HepG2 (cell line): Measurements from ENCODE around the gene GSS. TPM values are rescaled to one million over a fixed set of nuclear protein-coding genes. Genes with fewer than 3 reads are reported as not detected.

ENCODE experiments used
- ATAC-seq: fragments of 200-7000 bp; cut with Tn5 transposase; 3 replicates; pipeline ENCODE4 v1.9.1; 2020; ENCODE audit warnings: mild to moderate bottlenecking, moderate library complexity
- BruUV-seq: library from RNA; stranded (reverse); fragments of 400-500 nt; replicated peaks from 2 replicates; lab custom pipeline; 2021; lab: Mats Ljungman, UMichigan
- CTCF ChIA-PET: fragments of 300-600 bp; formaldehyde crosslinking; extraction: SDS; loops from one replicate; lab custom pipeline; 2021; ENCODE audit warnings: low total read pairs, inconsistent platforms, low intra/inter-chr PET ratio; lab: Yijun Ruan, JAX
- POLR2A ChIA-PET: fragments of 350-600 bp; sonication (Branson Sonifier 250); formaldehyde crosslinking; loops from one replicate; lab custom pipeline; 2020; ENCODE audit warnings: antibody characterized with exemption, inconsistent platforms; lab: Yijun Ruan, JAX
- DNase-seq: peaks from one replicate; pipeline ENCODE4 v3.0.0-alpha.2; 2015; ENCODE audit warnings: low spot score
- FAIRE-seq: peaks from 3 replicates; lab custom pipeline; 2011; peaks lifted over from hg19 to GRCh38; lab: Jason Lieb, UNC
- H2AFZ ChIP-seq: one replicate; pipeline ENCODE4 v1.6.1; 2011; ENCODE audit warnings: low read length, inconsistent platforms
- H3K27ac ChIP-seq: fragments of 300-600 bp; 3 replicates; pipeline ENCODE4 v1.8.0; 2011; ENCODE audit warnings: mixed run types, mild to moderate bottlenecking, mixed read lengths, low read length, inconsistent platforms; ENCODE audit not compliant: insufficient read depth; ENCODE audit errors: extremely low read length
- H3K27me3 ChIP-seq, 2 experiments: fragments of 200-600 bp in 1 of 2; 2 replicates in 1 of 2; 3 replicates in 1 of 2; pipeline versions ENCODE4 v1.6.0 to v1.8.0; 2011; ENCODE audit warnings: low read length in 2 of 2, mild to moderate bottlenecking in 2 of 2, moderate library complexity in 2 of 2, inconsistent platforms in 1 of 2; ENCODE audit not compliant: insufficient read depth in 2 of 2, control insufficient read depth in 1 of 2
- H3K36me3 ChIP-seq, 2 experiments: fragments of 200-600 bp in 1 of 2; replicated peaks in 1 of 2; 2 replicates in 1 of 2; 3 replicates in 1 of 2; pipeline versions ENCODE4 v1.5.1 to v1.8.0; 2011; ENCODE audit warnings: low read length in 2 of 2, inconsistent platforms in 1 of 2; ENCODE audit not compliant: insufficient read depth in 2 of 2, control insufficient read depth in 1 of 2
- H3K4me1 ChIP-seq: 2 replicates; pipeline ENCODE4 v1.5.1; 2012; ENCODE audit warnings: low read length, inconsistent platforms; ENCODE audit not compliant: insufficient read depth
- H3K4me2 ChIP-seq: 2 replicates; pipeline ENCODE4 v1.6.0; 2011; ENCODE audit warnings: low read depth, low read length, inconsistent platforms
- H3K4me3 ChIP-seq, 3 experiments: fragments of 200-600 bp in 1 of 3; sonication (generic), shearing (Covaris generic) in 1 of 3; replicated peaks in 1 of 3; 2 replicates each; pipeline ENCODE4 v1.5.1; 2011 to 2016; ENCODE audit warnings: low read length in 3 of 3, inconsistent platforms in 2 of 3, low read depth in 2 of 3, mild to moderate bottlenecking in 2 of 3, control low read depth in 1 of 3, mixed read lengths in 1 of 3; ENCODE audit not compliant: insufficient read depth in 1 of 3
- H3K79me2 ChIP-seq: one replicate; pipeline ENCODE4 v1.6.1; 2011; ENCODE audit warnings: low read length, inconsistent platforms; ENCODE audit not compliant: insufficient read depth
- H3K9ac ChIP-seq: 2 replicates; pipeline ENCODE4 v1.6.0; 2011; ENCODE audit warnings: mild to moderate bottlenecking, low read depth, low read length, inconsistent platforms; ENCODE audit not compliant: insufficient read depth
- H3K9me3 ChIP-seq: 2 replicates; pipeline ENCODE4 v1.5.1; 2012; ENCODE audit warnings: mild to moderate bottlenecking, low read length
- H4K20me1 ChIP-seq: 2 replicates; pipeline ENCODE4 v1.6.0; 2011; ENCODE audit warnings: inconsistent platforms, mild to moderate bottlenecking, low read length, moderate library complexity; ENCODE audit not compliant: insufficient read depth
- CREB1 ChIP-seq, 2 experiments: fragments of 450-650 bp in 1 of 2; IDR thresholded peaks; 2 replicates each; pipeline ENCODE4 v1.6.1; 2016 to 2017; ENCODE audit warnings: control low read depth in 1 of 2, mild to moderate bottlenecking in 1 of 2, missing compliant biosample characterization in 1 of 2, missing genetic modification characterization in 1 of 2
- EED ChIP-seq: sonication (generic); formaldehyde crosslinking; IDR thresholded peaks from 2 replicates; pipeline ENCODE4 v1.5.0; 2020; ENCODE audit warnings: mild to moderate bottlenecking, missing genetic modification reagents
- GZF1 ChIP-seq: sonication (generic); formaldehyde crosslinking; IDR thresholded peaks from 2 replicates; pipeline ENCODE4 v1.5.1; 2020; ENCODE audit warnings: mild to moderate bottlenecking, missing genetic modification reagents
- KMT2A ChIP-seq: sonication (generic); formaldehyde crosslinking; IDR thresholded peaks from 2 replicates; pipeline ENCODE4 v1.4.0; 2020; ENCODE audit warnings: missing genetic modification reagents
- MYC ChIP-seq: sonication (generic); formaldehyde crosslinking; IDR thresholded peaks from 2 replicates; pipeline ENCODE4 v1.9.0; 2021; ENCODE audit warnings: missing genetic modification reagents, borderline replicate concordance
- ONECUT2 ChIP-seq: sonication (generic); formaldehyde crosslinking; IDR thresholded peaks from 2 replicates; pipeline ENCODE4 v1.4.0; 2020; ENCODE audit warnings: missing genetic modification reagents
- POLR2A ChIP-seq, 2 experiments: IDR thresholded peaks; 2 replicates each; pipeline ENCODE4 v1.6.1; 2011; ENCODE audit warnings: low read depth in 2 of 2, low read length in 2 of 2, mild to moderate bottlenecking in 1 of 2, moderate library complexity in 1 of 2; ENCODE audit not compliant: insufficient read depth in 1 of 2
- SCMH1 ChIP-seq: sonication (generic); formaldehyde crosslinking; IDR thresholded peaks from 2 replicates; pipeline ENCODE4 v1.9.0; 2021; ENCODE audit warnings: missing genetic modification reagents, mild to moderate bottlenecking, borderline replicate concordance
- TBX2 ChIP-seq: sonication (generic); formaldehyde crosslinking; IDR thresholded peaks from 2 replicates; pipeline ENCODE4 v1.5.0; 2020; ENCODE audit warnings: missing genetic modification reagents, mild to moderate bottlenecking, borderline replicate concordance
- TOPORS ChIP-seq: sonication (generic); formaldehyde crosslinking; IDR thresholded peaks from 2 replicates; pipeline ENCODE4 v1.8.0; 2023; ENCODE audit warnings: mild to moderate bottlenecking, missing genetic modification reagents
- U2AF2 ChIP-seq: fragments of 200-400 bp; formaldehyde crosslinking; IDR thresholded peaks from 2 replicates; pipeline ENCODE4 v1.6.1; 2017; ENCODE audit warnings: low read depth, mild to moderate bottlenecking, low read length
- ZNF121 ChIP-seq: sonication (generic); formaldehyde crosslinking; IDR thresholded peaks from 2 replicates; pipeline ENCODE4 v1.5.0; 2020; ENCODE audit warnings: mild to moderate bottlenecking, missing genetic modification reagents
- ZNF136 ChIP-seq: sonication (generic); formaldehyde crosslinking; IDR thresholded peaks from 2 replicates; pipeline ENCODE4 v1.8.1; 2022; ENCODE audit warnings: low read depth, mild to moderate bottlenecking, moderate library complexity, missing genetic modification reagents
- ZNF543 ChIP-seq: sonication (generic); formaldehyde crosslinking; IDR thresholded peaks from 2 replicates; pipeline ENCODE4 v1.4.0; 2020; ENCODE audit warnings: mild to moderate bottlenecking, missing genetic modification reagents
- ZNF550 ChIP-seq: sonication (generic); formaldehyde crosslinking; IDR thresholded peaks from 2 replicates; pipeline ENCODE4 v1.4.0; 2020; ENCODE audit warnings: mild to moderate bottlenecking, missing genetic modification reagents, borderline replicate concordance
- ZNF614 ChIP-seq: IDR thresholded peaks from 2 replicates; pipeline ENCODE4 v1.6.1; 2018; ENCODE audit warnings: missing biosample characterization, missing genetic modification reagents, inconsistent platforms, borderline replicate concordance
- ZNF674 ChIP-seq: sonication (generic); formaldehyde crosslinking; IDR thresholded peaks from 2 replicates; pipeline ENCODE4 v1.5.0; 2020; ENCODE audit warnings: low read depth, mild to moderate bottlenecking, missing genetic modification reagents
- WGBS: methylation state at CpG from one replicate; pipeline ENCODE4 v1.1.6; 2017; ENCODE audit warnings: low lambda C conversion rate; 5-methylcytosine and 5-hydroxymethylcytosine counted together
- in situ Hi-C: cut with HindIII; loops from 2 replicates; pipeline ENCODE4 v1.10.0; 2017; ENCODE audit warnings: low pct_unique_long_range_greater_than_20kb; ENCODE audit not compliant: extremely low pct_ligation_motif_present
- intact Hi-C: fragments of 100-400 bp; cut with micrococcal nuclease; formaldehyde crosslinking; loops from one replicate; pipeline ENCODE4 v1.10.0; 2022; ENCODE audit not compliant: unreplicated experiment
- polyA plus RNA-seq, 8 experiments: library from polyadenylated mRNA; depleted of rRNA in 3 of 8; stranded (reverse) in 7 of 8; unstranded in 1 of 8; fragments of >200 nt; fragmentation: Illumina TruSeq in 4 of 8; extraction: Trizol in 4 of 8; gene quantifications; 2 replicates each; pipeline versions ENCODE4 v1.2.1 to v1.2.3, GENCODE V29; 2011 to 2016; ENCODE audit warnings: low read depth in 4 of 8, missing spikeins in 1 of 8, mixed read lengths in 1 of 8; ENCODE audit not compliant: insufficient read depth in 1 of 8
- total RNA-seq, 5 experiments: library from RNA; depleted of rRNA; stranded (reverse); fragments of >200 nt; fragmentation: Illumina TruSeq; extraction: Trizol; gene quantifications; 2 replicates each; pipeline ENCODE4 v1.2.3, GENCODE V29; 2016; ENCODE audit warnings: low read depth in 1 of 5
- TF ChIP-seq, protein P1 (sequence below): sonication (generic); formaldehyde crosslinking; IDR thresholded peaks from 2 replicates; pipeline ENCODE4 v1.4.0; 2020; ENCODE audit warnings: missing genetic modification reagents, mild to moderate bottlenecking, borderline replicate concordance

GSS gene
- total and polyA plus RNA-seq, 2 of the 13 experiments (the other 11 are each of a cell fraction or from before 2014, with no cell fraction given) = 80.1 to 102 TPM

DNA sequence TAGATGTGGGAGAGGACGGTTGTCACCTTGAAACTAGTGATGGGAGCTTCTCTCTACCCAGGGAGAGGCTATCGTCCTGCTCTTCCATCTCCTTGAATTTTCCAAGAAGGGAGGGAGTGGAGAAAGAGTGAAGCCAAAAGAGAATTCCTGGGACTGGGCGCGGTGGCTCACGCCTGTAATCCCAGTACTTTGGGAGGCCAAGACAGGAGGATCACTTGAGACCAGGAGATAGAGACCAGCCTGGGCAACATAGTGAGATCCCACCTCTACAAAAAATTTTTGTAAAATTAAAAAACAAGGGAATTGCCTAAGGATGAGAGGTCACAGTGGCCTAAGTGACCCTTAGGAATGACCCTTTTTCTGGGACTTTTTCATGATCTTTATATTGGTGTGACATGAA lies 8.9 kb upstream of the GSS start:
- in situ Hi-C loops = no loop called here

DNA sequence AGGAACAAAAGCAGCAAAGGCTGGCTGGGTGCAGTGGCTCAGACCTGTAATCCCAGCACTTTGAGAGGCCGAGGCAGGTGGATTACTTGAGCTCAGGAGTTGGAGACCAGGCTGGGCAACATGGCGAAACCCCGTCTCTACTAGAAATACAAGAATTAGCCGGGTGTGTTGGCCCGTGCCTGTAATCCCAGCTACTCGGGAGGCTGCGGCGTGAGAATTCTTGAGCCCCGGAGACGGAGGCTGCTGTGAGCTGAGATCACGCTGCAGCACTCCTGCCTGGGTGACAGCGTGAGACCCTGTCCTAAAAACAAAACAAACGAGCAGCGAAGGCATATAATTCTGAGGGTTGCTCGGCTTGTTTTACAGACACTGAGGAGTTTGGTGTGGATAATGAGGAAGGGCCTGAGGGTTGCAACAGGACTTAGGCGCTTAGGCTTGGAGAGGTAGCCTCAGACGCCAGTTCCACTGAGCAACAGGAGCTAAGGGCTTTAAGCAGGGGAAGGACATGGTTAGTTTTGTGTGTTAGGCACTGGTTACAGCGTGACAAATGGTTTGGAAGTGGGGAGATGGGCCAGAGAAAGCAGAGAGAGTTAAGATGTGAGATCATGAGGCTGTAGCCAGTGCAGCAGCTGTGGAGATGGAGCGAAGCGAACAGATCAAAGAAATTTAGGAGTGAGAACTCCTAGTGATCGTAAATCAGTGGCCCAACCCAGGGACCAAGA lies 1.3 kb upstream of the GSS start:
- DNase-seq (no peak), FAIRE-seq (no peak), ATAC-seq (no peak; the same call in 2 of the 3 replicates)
- Histone ChIP-seq H3K9ac (peak overlapping the region; percentile 84; the same call in 1 of the 2 replicates), H3K4me2 (peak overlapping the region; percentile 84), H3K27me3 (peaks cover 0 to 10% of the 10 kb centered on the region in 2 experiments; a peak in 2 of 5 replicates), H2AFZ (peak overlapping the region; percentile 20), H3K9me3 (no peaks in the 10 kb centered on the region), H3K36me3 (no peaks in the 10 kb centered on the region), H3K27ac (no peak overlapping the region), H3K4me3 (peak overlapping the region; percentile 74 to 83 (median 82); a peak in 5 of 6 replicates), H3K4me1 (peaks cover 45% of the 10 kb centered on the region), H3K79me2 (peaks cover 6% of the 10 kb centered on the region), H4K20me1 (no peaks in the 10 kb centered on the region)
- intact Hi-C loops = loop anchor here (1.0 kb wide), 1 partner anchor 83 kb away; no protein-coding TSS in a partner anchor
- CTCF ChIA-PET = interaction anchor here (3.1 to 9.2 kb wide), 2 partner anchors 83 to 123 kb away, joined by 13 to 123 read pairs; partner anchors contain the start of genes ACSS2 and GGT7
- WGBS = 63% methylated on average over 21 of the region's 21 CpGs
- in situ Hi-C loops = loop anchor here (5.0 kb wide), 1 partner anchor 85 kb away; the partner anchor contains the start of gene GGT7
- no TSS peak for BruUV-seq
- POLR2A ChIA-PET = interaction anchor here (1.1 to 7.0 kb wide), 4 partner anchors 22 to 105 kb away, joined by 4 to 126 read pairs (median 8); partner anchors contain the start of genes ACSS2 and GGT7
- TF ChIP-seq, protein P1, sequence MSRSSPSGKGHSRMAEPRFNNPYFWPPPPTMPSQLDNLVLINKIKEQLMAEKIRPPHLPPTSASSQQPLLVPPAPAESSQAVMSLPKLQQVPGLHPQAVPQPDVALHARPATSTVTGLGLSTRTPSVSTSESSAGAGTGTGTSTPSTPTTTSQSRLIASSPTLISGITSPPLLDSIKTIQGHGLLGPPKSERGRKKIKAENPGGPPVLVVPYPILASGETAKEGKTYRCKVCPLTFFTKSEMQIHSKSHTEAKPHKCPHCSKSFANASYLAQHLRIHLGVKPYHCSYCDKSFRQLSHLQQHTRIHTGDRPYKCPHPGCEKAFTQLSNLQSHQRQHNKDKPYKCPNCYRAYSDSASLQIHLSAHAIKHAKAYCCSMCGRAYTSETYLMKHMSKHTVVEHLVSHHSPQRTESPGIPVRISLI = no peak
- TF ChIP-seq ZNF543 (CRISPR knock-in tag) (no peak), TBX2 (CRISPR knock-in tag) (peak; percentile 27; the same call in 1 of the 2 replicates), ZNF550 (CRISPR knock-in tag) (no peak), MYC (CRISPR knock-in tag) (0 out of 2 replicates have a peak, but pooled peaks have one; percentile 33), ZNF136 (CRISPR knock-in tag) (no peak), GZF1 (CRISPR knock-in tag) (no peak), U2AF2 (no peak), KMT2A (CRISPR knock-in tag) (no peak), ZNF674 (CRISPR knock-in tag) (no peak), EED (CRISPR knock-in tag) (peak; percentile 64), ZNF614 (CRISPR knock-in tag) (no peak), SCMH1 (no peak), TOPORS (no peak), CREB1 (IDR thresholded peaks at IDR 0.05) (no peak), CREB1 (CRISPR knock-in tag; IDR thresholded peaks at IDR 0.05) (no peak), POLR2A (IDR thresholded peaks at IDR 0.05; ENCODE audit: insufficient read depth in 1 of 2, low read depth in 2 of 2, low read length in 2 of 2) (no peak)

More for the DNA sequence above, 8.9 kb upstream of the GSS start:
- ATAC-seq (no peak), DNase-seq (no peak), FAIRE-seq (no peak)
- Histone ChIP-seq H3K27ac (no peak overlapping the region), H3K4me3 (no peak overlapping the region), H3K36me3 (no peaks in the 10 kb centered on the region), H2AFZ (no peak overlapping the region), H3K4me1 (peaks cover 26% of the 10 kb centered on the region), H3K79me2 (no peaks in the 10 kb centered on the region), H3K4me2 (no peak overlapping the region), H3K9me3 (no peaks in the 10 kb centered on the region), H3K27me3 (peaks cover 0 to 6% of the 10 kb centered on the region in 2 experiments; a peak in 1 of 5 replicates), H4K20me1 (no peaks in the 10 kb centered on the region), H3K9ac (no peak overlapping the region)
- intact Hi-C loops = no loop called here
- POLR2A ChIA-PET = no interaction called here
- CTCF ChIA-PET = no interaction called here
- WGBS = 66% methylated on average over 5 of the region's 5 CpGs
- TF ChIP-seq ONECUT2 (CRISPR knock-in tag) (no peak), ZNF121 (peak; percentile 60; the same call in 1 of the 2 replicates)
- BruUV-seq = no TSS peak
